HG03457 (cell line): ENCODE measurements around the gene LRRC57.

Experiments used
- ATAC-seq: cut with Tn5 transposase; IDR thresholded peaks from one replicate; pipeline ENCODE4 v1.9.1; 2021; ENCODE audit warnings: moderate number of reproducible peaks; ENCODE audit not compliant: unreplicated experiment

The LRRC57 gene

GRCh38 chr15:42493679-42494078 is 54.9 kb downstream of the LRRC57 start:
- no peak for ATAC-seq

- ATAC-seq: no peak
These were observed 56.9 kb downstream of the LRRC57 start for GRCh38 chr15:42491539-42492225.

- peak; percentile 45 for ATAC-seq
These were observed 57.7 kb downstream of the LRRC57 start, which contains the start of gene ZNF106 for GRCh38 chr15:42490671-42491538. ZNF106 (minus strand) TSS chr15:42491141; CDS start chr15:42472289, 18,852 bp downstream.

- peak; percentile 1 for ATAC-seq
These were observed 58.3 kb downstream of the LRRC57 start for GRCh38 chr15:42490291-42490670.
